ENCODE data around the gene CECR2. TPM values are rescaled to one million over a fixed set of nuclear protein-coding genes. Genes with fewer than 3 reads are reported as not detected.
"Not testable (repeated sequence)": the region's sequence is repeated elsewhere in the genome, so short reads cannot be mapped to it uniquely, and the experiment has no call there.

Gene CECR2
- total and polyA plus RNA-seq, 4 donors = 1.1 to 14.5 (median 7.7) TPM

DNA sequence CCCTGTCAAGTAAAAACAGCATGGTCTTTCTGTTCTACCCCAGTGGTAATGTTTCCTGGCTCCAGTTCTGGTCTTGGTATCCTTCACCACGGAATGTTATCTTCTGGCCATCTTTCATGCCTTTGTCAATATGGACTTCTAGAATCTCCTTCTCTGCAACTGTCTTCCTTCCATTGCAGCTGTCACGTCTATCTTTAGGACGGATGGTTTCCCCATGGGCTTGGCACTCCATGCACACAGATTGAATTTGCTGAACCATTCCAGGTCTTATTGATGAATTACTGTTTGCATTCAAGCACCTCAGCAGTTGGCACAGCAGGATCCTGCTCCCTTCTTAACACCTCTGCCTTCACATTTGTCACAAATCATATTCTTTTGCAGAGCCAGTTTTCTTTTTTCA is 149.1 kb downstream of the CECR2 start:
- Histone ChIP-seq H3K36me3 (ENCODE audit: control insufficient read depth in 4 of 4, insufficient read depth in 4 of 4, low read length in 4 of 4) (peaks cover 0 to 4% (median 0%) of the 10 kb centered on the region in 4 donors), H3K9me3 (ENCODE audit: control insufficient read depth in 4 of 4, insufficient read depth in 3 of 4, low read length in 3 of 4) (no peaks in the 10 kb centered on the region), H3K4me3 (no peak overlapping the region), H3K27ac (ENCODE audit: low read depth in 1 of 2, low read length in 1 of 2) (no peak overlapping the region), H3K9ac (ENCODE audit: insufficient read depth in 1 of 2, low read length in 2 of 2) (no peak overlapping the region), H3K4me1 (ENCODE audit: control insufficient read depth in 5 of 5, insufficient read depth in 5 of 5, low read length in 5 of 5) (peaks cover 0 to 5% (median 0%) of the 10 kb centered on the region in 5 donors), H3K27me3 (ENCODE audit: control insufficient read depth in 3 of 3, insufficient read depth in 3 of 3, low read length in 2 of 3) (no peaks in the 10 kb centered on the region)
- 58 to 75% methylated on average over 3 of the region's 3 CpGs for WGBS, 2 donors
- no peak for TF ChIP-seq CTCF (IDR thresholded peaks at IDR 0.05; ENCODE audit: control extremely low read depth, extremely low read depth)
- ATAC-seq (ENCODE audit: insufficient read depth, low FRiP score) (no peak), DNase-seq (no peak)

DNA sequence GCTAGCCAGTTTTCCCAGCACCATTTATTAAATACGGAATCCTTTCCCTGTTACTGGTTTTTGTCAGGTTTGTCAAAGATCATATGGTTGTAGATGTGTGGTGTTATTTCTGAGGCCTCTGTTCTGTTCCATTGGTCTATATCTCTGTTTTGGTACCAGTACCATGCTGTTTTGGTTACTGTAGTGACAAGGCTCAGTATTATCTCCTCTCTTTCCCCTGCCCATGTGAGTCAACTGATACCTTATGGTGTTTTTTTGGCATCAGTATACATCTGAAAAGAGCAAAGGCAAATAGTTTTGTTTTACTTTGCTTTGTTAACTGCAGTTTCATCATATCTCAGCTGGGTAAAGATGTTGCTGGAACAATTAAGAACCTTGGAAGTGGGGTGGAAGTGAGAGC is 152.7 kb downstream of the CECR2 start:
- DNase-seq; H3K36me3 ChIP-seq (ENCODE audit: control insufficient read depth in 4 of 4, insufficient read depth in 4 of 4, low read length in 4 of 4); H3K4me3 ChIP-seq; H3K4me1 ChIP-seq (ENCODE audit: control insufficient read depth in 5 of 5, insufficient read depth in 5 of 5, low read length in 5 of 5); ATAC-seq (ENCODE audit: insufficient read depth, low FRiP score); H3K9me3 ChIP-seq (ENCODE audit: control insufficient read depth in 4 of 4, insufficient read depth in 3 of 4, low read length in 3 of 4); H3K9ac ChIP-seq (ENCODE audit: insufficient read depth in 1 of 2, low read length in 2 of 2); H3K27ac ChIP-seq (ENCODE audit: low read depth in 1 of 2, low read length in 1 of 2); H3K27me3 ChIP-seq (ENCODE audit: control insufficient read depth in 3 of 3, insufficient read depth in 3 of 3, low read length in 2 of 3): not testable (repeated sequence)
- 89 to 91% methylated on average over 1 of the region's 1 CpG for WGBS, 2 donors

DNA sequence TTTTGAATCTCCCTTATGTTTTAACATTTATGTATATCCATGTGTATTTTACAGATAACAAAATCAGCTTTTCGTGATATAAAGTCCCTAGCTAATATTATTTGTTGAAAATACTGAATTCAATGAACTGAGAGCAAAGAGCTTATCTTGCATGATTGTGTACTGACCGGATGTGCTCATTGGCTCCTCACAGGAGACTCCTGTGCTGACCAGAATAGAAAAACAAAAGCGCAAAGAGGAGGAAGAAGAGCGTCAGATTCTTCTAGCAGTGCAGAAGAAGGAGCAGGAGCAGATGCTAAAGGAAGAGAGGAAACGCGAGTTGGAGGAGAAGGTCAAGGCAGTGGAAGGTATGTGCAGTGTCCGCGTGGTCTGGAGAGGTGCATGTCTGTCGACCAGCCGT is 154.7 kb downstream of the CECR2 start:
- H3K9me3 ChIP-seq (ENCODE audit: control insufficient read depth in 4 of 4, insufficient read depth in 3 of 4, low read length in 3 of 4) = peaks cover 0 to 2% (median 0%) of the 10 kb centered on the region in 4 donors
- H3K9ac ChIP-seq (ENCODE audit: insufficient read depth in 1 of 2, low read length in 2 of 2) = no peak overlapping the region
- ATAC-seq (ENCODE audit: insufficient read depth, low FRiP score) = no peak
- no peaks in the 10 kb centered on the region for H3K4me1 ChIP-seq (ENCODE audit: control insufficient read depth in 5 of 5, insufficient read depth in 5 of 5, low read length in 5 of 5)
- H3K27me3 ChIP-seq (ENCODE audit: control insufficient read depth in 3 of 3, insufficient read depth in 3 of 3, low read length in 2 of 3) = no peaks in the 10 kb centered on the region
- H3K4me3 ChIP-seq = no peak overlapping the region
- DNase-seq = no peak
- peaks cover 0 to 3% (median 2%) of the 10 kb centered on the region in 4 donors for H3K36me3 ChIP-seq (ENCODE audit: control insufficient read depth in 4 of 4, insufficient read depth in 4 of 4, low read length in 4 of 4)
- no peak overlapping the region for H3K27ac ChIP-seq (ENCODE audit: low read depth in 1 of 2, low read length in 1 of 2)
- no peak for TF ChIP-seq CTCF (IDR thresholded peaks at IDR 0.05; ENCODE audit: control extremely low read depth, extremely low read depth)
- 80 to 89% methylated on average over 10 of the region's 10 CpGs for WGBS, 2 donors

GRCh38 chr22:17536269-17536668 is 167.0 kb downstream of the CECR2 start:
- WGBS, 2 donors = 80 to 91% methylated on average over 5 of the region's 5 CpGs
- H3K4me1 ChIP-seq (ENCODE audit: control insufficient read depth in 5 of 5, insufficient read depth in 5 of 5, low read length in 5 of 5) = no peaks in the 10 kb centered on the region
- H3K27ac ChIP-seq (ENCODE audit: low read depth in 1 of 2, low read length in 1 of 2) = no peak overlapping the region
- H3K9me3 ChIP-seq (ENCODE audit: control insufficient read depth in 4 of 4, insufficient read depth in 3 of 4, low read length in 3 of 4) = no peaks in the 10 kb centered on the region
- H3K36me3 ChIP-seq (ENCODE audit: control insufficient read depth in 4 of 4, insufficient read depth in 4 of 4, low read length in 4 of 4) = peaks cover 3 to 20% (median 3%) of the 10 kb centered on the region in 4 donors
- DNase-seq (peak; percentile 11 to 43 (median 32)), ATAC-seq (ENCODE audit: insufficient read depth, low FRiP score) (peak; percentile 45)
- no peak overlapping the region for H3K9ac ChIP-seq (ENCODE audit: insufficient read depth in 1 of 2, low read length in 2 of 2)
- no peak overlapping the region for H3K4me3 ChIP-seq
- no peaks in the 10 kb centered on the region for H3K27me3 ChIP-seq (ENCODE audit: control insufficient read depth in 3 of 3, insufficient read depth in 3 of 3, low read length in 2 of 3)
- no peak for TF ChIP-seq CTCF (IDR thresholded peaks at IDR 0.05; ENCODE audit: control extremely low read depth, extremely low read depth)
